Umbilical cord (tissue), 2 donors: ENCODE results near the gene SIPA1L3. TPM values are rescaled to one million over a fixed set of nuclear protein-coding genes. Genes with fewer than 3 reads are reported as not detected.

ENCODE experiments used
- DNase-seq: peaks from one replicate; pipeline ENCODE4 v3.0.0-alpha.2; 2015; ENCODE audit warnings: low spot score
- total RNA-seq: library from RNA; depleted of rRNA; stranded (reverse); fragments of >200 nt; gene quantifications from one replicate; pipeline ENCODE4 v1.2.3, GENCODE V29; 2014; ENCODE audit warnings: low replicate concordance; ENCODE audit not compliant: insufficient read depth

SIPA1L3 gene
- total RNA-seq, 1 donor from 2014 or later, result 13.7 TPM

DNA sequence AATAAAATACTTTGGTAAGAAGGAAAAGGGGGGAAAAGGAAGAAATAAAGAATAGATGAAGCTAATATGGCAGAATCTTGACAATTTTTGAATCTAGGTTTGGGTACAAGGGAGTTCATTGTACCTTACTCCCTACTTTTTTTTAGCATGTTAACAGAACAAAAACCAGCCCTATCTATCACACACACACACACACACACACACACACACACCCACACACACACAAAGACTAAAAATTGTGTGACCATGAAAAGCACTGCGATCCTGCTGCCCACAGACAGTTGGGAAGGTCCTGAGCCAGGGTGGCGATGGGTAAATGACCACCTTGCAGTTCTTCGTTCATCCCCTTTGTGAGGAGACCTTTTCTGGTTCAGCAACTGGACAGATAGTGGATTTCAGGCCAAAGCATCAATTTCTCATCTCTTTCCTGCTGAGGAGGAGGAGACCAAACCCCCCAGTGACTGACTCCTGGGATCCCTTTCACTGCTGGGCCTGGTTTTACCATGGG is 91.8 kb downstream of the SIPA1L3 start:
- DNase-seq, result no peak

DNA sequence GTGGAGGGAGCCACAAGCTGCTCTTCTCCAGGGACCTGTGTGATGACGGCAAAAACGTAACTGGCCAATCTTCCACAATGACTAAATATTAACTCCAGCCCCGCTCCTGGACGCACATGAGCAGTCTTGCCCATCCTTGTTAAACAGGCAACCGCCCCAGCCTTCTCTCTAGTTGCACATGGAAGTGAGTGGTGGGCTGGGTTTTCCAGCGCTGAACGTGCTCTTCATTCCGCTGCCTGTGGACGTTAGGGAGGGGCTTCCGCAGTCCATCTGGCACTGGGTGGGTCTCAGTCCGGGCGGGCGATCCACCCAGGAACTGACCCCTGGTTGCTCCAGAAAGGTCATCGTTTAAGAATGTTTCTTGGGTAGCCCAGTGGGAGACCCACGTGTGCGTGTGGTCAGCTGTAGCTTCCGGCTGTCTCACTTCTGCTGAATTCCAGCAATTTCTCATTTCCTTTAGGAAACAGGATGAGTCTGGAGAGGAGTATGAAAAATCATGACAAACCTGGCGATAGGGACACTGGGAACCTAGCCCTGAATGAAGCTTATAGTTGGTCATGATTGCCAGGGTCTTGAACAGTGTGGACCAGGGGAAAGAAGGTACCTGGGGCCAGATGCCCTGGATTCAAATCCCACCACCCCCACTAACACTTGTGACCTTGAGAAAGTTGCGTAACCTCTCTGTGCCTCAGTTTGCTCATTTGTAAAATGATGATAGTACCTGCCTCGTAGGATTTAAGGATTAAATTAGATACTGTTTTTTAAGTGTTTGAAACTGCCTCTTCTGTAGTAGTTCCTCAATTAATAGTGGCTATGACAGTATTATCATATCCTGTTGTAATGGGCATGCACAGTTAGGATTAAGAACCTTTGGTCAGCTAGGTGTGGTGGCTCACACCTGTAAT is 92.6 kb downstream of the SIPA1L3 start:
- DNase-seq, result no peak

DNA sequence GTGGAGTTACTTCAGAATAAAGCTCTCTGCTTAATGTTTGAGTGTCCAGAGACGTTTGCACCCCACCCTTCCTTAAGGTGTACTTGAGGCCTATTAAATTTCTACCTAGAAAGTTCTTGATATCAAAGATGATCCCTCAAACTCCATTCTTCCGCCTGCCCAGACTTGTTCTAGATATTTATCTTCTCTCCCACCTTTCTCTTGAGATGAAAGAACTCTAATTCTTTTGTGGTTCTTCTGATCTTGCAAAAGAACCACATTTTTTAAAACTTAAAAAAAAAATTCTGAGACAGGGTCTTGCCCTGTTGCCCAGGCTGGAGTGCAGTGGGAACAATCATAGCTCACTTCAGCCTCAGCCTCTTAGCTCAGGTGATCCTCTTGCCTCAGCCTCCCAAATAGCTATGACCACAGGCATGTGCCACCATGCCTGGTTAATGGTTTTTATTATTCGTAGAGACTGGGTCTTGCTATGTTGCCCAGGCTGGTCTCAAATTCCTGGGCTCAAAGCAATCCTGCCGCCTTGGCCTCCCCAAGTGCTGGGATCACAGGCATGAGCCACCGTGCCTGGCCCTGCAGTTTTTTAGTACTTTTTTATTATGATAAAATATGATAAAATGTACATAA is 94.3 kb downstream of the SIPA1L3 start:
- no peak for DNase-seq

DNA sequence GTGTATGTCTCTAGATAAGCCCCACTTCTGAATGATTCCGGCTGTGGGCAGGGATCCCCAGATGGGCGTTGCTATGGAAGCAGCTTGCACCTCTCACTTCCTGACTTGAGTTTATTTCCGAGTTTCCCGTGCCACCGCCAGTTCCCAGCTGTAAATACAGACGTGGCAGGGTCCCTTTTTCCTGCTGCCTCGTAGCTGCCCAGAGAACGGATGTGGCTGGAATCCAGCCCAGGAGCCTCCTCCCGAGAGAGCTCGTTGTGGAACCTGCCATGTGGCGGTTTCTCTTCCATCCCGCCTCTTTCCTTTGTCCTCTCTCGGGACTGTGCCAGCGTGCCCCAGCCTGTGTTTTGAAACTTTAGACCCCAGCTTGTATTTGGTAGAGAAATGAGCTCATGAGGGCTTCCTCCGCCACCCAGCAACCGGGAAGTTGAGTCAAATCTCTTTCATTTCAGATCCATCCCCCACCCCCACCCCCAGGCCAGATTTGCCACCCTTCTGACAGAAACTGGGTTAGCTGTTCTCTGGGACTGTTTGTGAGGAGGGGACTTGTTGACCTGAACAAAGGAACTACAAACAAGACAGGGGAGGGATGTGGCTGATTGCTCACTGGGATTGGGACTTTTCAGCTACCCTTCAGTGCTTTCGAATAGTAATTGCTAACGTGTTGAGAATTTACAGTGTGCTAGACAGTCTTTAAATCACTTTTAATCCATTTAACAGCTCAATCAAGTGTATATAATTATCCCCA is 96.6 kb downstream of the SIPA1L3 start:
- peak; percentile 90 for DNase-seq

DNA sequence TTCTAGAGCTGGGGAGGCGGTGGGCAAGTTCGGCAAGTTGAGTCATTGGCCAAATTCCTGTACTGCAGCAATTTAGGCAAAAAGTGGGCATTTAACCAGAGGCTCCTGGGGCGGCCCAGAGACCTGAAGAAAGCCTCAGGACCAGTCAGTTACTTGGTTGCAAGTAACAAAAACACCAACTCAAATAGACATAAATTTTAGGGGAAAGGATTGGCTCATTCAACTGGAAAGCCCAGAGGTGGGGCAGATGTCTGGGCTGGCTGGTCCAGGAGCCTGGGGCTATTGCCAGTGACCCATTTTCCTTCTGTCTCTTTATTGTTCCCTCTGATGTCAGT is 97.1 kb downstream of the SIPA1L3 start:
- DNase-seq, result no peak

DNA sequence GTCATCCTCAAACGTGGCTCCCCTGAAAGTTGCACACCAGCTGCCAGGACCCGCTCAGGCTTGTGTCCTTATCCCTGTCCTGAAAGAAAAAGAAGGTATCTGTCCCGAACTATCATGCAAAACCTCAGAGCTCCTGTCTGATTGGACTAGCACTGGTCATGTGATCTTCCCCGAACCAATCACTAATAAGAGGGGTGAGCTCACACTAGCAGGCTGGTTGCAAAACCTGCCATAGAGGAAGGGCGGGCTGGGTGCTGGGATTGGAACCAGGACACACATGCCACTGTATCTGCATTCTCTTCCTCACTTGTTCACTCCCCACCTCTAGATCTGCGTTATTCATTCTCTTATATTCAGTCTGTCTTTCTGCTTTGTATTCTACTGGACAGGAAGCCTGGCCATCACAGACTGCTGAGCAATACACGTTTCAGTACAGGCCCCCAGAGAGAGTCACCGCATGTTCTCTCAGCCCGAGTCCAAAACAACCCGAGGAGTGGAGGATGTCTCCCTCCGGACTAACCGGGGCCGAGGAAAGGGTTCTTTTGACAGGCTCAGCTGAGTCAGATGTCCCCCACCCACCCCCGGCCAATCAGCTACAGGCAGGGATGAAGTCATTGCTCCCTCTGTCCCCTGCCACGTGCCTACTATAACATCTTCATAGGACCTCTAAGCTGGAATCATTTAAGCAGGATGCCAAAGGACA is 97.7 kb downstream of the SIPA1L3 start:
- peak; percentile 98 for DNase-seq

DNA sequence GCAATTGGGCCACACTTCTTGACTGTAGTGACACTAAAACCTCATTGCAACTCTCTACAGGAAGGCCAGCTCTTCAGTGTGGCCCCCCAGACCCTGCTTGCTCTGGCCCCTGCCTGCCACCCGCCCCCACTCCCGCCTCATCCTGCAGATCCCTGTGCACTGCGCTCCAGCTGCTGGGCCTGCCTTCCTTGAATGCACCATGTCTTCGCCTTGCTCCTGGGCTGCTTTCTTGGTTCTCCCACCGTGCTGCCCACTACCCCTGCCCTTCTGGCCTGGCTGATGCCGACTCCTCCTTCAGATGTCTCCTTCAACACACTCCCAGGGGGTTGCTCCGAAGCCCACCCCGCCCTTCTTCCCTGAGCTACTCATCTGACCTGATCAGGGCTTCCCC is 98.2 kb downstream of the SIPA1L3 start:
- no peak for DNase-seq

DNA sequence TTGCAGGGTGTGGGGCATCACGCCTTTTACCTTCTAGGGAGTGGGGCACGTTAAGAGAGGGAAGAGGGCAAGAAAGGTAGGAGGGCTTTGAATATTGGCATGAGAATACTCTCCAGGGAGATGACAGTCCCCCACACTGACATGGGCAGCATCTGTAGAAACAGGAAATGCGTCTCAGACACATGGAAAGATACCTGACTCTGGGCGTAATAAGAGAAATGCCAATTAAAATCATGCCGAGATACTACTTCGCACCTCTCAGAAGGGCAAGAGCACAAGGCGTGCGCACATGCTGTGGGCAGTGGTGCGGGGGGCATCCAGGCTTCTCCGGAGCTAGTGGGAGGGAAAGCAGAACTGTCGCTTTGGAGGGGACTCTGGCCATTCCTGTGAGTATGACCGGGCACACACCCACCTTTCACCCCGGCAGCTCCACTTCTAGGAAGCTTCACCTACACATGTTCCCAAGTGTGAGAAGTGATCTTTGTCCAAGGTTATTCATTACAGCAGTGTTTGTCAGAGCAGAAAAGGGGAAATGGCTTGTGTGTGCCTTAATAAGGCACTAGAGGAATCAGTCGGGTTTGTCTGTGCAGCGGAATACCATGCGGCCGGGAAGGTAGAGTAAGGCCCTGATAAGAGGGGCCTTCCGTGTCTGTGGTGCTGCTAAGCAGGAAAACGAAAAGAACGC is 99.5 kb downstream of the SIPA1L3 start:
- no peak for DNase-seq

DNA sequence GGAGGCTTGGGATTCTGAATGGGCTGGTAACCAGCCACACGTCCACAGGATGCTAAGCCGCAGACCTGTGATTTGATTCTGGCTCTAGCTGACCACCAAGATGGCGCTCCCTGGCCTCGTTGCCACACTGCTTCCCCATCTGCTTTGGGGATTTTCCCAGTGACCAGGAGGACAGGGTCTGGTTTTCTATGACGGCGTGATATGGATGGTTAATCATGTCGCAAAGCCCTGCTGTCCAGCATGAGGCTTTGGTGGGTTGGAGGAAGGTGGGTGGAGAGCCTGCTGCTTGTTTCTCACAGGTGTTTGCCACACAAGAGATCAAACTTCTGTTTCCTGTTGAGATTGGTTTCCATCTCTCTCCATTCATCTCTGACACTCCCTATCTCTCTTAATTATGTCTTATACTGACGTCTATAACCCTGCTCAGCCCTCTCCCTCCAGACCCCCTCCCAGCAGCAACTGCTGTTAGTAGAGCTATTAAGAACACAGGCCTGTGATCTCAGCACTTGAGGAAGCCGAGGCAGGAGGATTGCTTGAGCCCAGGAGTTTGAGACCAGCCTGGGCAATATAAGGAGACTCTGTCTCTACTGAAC is 102.7 kb downstream of the SIPA1L3 start:
- no peak for DNase-seq

DNA sequence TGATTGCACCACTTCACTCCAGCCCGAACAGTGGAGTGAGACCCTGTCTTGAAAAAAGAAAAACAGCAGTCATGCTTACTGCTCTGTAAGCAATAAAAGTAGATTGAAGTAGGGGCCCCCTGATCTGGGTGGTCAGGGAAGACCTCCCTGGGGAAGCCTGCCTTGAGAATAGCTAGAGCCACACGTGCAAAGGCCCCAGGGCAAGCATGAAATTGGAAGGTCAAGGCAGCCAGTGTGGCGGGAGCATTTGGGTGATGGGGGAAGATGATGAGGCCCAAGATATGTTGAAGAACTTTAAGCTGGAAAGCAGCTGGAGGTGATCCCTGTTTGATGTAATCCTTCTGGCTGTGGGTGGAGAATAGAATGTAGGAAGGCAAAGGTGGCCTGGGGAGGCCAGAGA is 104.4 kb downstream of the SIPA1L3 start:
- no peak for DNase-seq

DNA sequence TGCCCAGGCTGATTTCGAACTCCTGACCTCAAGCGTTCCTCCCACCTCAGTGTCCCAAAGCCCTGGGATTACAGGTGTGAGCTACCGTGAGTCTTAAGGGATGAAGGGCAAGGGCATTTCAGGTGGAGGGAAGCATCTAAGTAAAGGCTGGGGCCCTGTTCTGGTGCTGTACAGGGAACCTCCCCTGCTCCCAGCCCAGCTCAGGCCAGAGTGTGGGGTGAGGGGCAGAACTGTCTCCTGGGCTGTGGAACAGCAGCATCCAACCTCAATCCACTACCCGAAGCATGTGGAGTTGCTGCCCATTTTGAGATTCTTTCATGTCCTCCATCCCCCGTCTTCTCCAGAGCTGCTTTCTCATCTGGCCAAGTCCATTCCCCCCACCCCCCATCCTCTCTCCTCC is 105.3 kb downstream of the SIPA1L3 start:
- no peak for DNase-seq

DNA sequence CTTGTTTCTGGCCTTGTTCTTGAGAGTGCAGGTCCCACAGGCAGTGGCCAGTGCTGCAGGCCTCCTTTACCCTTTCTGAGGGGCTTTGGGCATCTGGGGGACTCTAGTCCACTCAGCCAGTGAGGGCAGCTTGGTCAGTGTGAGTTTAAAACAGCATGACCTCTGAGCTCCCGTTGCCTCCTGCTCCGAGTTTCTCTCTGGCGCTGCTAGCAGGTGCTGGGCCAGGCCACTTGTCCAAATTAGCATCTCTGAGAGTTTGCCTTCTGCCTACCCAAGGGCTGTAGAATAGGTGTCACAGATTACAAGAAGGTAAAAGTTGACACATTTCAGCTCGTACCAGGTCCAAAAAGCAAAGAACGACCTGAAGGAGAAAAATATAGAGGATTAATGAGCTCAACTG is 105.9 kb downstream of the SIPA1L3 start:
- DNase-seq, result no peak

DNA sequence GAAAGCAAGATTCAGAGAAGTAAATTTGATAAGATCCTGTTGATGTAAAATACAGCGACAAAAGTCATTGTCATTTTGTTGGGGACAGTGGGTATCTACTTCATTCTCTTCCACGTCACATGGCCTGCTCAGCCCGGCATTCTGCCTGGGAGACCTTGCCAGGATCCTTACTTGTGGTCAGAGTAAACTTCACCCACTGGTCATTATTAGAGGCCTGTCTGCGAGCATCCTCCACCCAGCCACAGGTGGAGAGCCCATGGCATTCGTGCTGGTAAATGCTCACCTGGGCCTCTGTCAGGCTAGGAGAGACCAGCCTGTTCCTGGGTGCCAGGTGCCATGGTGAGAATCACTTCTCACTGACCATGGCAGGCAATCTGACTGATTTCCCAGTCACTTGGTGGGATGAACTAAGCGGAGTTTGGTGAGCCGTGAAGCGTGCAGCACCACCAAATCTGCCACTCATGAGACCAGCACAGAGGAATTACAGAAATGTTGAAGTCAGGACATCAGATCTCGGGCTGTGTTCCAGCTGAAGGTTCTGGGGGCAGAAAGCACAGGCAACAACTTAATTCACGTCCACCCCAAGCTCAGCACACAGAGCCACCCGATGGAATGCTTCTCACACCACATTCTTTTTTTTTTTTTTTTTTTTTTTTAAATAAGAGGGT is 107.0 kb downstream of the SIPA1L3 start:
- DNase-seq, result no peak

DNA sequence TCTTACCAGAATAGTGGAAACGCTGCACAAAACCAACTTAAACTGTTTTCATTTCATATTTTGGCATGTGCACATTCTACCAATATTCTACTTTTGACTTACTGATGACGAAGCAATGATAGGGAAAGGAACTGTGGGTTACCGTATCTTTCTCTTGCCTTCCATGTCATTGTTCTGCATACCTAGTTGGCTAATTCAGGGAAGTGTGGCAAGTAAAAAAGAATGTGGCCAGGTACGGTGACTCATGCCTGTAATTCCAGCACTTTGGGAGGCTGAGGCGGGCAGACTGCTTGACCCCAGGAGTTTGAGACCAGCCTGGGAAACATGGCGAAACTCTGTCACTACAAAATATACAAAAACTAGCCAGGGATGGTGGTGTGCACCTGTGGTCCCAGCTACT is 108.2 kb downstream of the SIPA1L3 start:
- DNase-seq, result no peak

DNA sequence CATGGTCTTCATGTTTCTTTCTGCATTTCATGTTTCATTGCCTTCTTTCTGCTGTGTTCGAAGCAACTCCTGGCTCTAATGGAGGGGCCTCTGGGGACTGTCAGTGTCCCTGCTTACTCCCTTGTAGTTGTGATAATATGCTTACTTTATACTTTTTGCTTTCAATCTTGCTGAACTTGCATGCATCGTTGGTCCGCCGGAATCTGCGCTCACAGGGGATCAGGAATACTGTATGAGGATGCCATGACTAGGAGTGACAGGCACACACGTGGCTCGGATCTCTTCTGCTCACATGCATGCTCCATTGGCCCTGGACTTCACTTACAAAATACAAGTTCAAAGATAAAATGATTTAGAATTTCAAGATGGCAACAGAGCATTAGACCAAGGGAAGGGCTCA is 108.8 kb downstream of the SIPA1L3 start:
- no peak for DNase-seq

DNA sequence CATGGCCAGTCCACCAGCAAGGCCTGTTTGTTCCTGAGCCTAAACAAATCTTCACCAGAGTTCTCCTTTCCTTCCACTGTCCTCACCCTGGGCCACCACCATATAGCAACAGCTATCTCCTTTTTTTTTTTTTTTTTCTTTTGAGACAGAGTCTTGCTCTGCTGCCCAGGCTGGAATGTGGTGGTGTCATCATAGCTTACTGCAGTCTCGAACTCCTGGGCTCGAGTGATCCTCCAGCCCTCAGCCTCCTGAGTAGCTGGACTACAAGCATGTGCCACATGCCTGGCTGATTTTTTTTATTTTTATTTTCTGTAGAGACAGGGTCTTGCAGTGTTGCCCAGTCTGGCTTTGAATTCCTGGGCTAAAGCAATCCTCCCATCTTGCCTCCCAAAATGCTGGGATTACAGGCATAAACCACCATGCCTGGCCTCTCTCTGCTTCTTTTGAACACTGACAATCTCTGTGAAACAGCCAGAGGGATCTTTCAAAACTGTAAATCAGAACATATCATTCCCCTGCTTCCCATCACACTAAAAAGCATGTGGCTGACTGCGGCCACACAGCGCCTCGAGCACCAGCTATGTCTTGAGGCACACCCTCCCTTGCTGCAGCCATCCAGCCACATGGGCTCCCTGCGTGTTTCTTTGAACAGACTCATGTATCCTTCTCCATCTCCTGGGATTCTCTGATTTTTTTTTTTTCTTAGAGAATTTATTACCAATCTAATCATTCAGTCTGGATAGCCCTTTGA is 110.6 kb downstream of the SIPA1L3 start:
- DNase-seq, result no peak

DNA sequence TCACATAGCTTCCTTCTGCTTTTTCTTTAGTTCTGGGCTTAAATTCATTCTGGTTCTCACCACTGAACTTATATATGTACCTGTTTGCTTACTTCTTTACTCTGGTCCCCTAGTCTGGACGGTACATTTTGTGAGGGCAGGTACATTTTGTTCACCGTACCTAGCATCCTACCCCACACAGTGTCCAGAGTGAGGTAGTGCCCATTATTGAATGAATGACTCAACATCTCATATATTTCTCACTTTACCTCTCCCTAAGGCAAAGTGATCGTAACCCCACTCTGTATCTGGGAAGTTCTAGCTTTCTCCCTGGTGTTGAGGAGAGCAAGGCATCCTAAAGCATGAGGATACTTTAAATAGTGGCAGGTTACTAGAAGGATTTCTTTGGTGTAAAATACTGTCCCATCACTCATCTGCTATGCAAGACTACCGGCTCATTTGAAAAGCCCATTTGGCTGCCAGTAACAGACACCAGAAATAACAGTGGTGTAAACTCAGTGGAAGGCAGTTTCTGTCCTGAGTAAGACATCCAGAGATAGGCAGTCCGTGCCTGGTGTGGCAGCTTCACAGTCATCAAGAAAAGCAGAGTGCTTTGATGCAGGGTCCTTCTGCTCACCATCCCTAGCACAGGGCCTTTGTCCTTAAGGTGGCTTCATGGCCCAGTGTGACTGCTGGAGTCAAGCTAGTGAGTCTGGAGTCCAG is 111.8 kb downstream of the SIPA1L3 start:
- DNase-seq, result no peak

DNA sequence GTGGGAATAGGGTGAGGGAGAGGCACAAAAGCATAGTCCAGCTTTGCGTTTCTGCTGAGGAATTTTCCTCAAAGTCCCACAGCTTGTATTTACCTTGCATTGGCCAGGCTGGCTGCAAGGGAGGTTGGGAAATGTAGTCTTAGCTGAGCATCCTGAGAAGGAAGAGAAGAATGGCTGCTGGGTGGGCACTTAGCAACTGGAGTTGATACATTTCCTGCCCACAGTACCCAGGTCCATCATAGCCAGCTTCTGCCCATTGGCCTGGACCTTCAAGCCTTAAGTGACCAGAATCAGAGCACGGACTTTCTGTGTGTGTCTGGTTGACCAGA is 112.4 kb downstream of the SIPA1L3 start:
- no peak for DNase-seq

DNA sequence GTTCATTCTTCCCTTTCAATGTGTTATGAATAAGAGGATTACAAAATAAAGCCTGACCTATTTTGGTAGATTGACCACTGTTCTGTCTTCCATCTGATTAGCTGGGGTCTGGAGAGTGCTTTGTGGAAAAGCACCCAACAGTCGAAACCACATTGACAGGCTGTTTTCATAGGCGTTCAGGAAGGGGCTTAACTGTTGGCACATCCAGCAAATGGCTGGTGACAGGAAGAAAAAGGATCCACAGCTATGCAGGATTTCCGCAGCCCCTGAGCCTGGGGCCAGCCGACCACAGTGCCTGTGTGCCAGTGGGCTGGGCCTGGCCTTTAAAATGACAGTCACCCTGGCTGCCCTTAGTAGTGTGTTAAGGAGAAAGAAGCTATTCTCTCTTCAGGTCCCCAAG is 113.3 kb downstream of the SIPA1L3 start:
- no peak for DNase-seq
